GM18907 (cell line): Measurements from ENCODE around the gene ADAM17.
"Not testable (repeated sequence)": the region's sequence is repeated elsewhere in the genome, so short reads cannot be mapped to it uniquely, and the experiment has no call there.

Experiments used
- ATAC-seq: cut with Tn5 transposase; IDR thresholded peaks from one replicate; pipeline ENCODE4 v1.9.1; 2021; ENCODE audit warnings: mild to moderate bottlenecking, moderate library complexity; ENCODE audit not compliant: unreplicated experiment

Gene ADAM17

GRCh38 chr2:9555297-9556120 lies at the start of gene ADAM17:
Gene ADAM17, minus strand, starts transcription at chr2:9555830. Its CDS starts 225 bp downstream, at chr2:9555605.
- peak; percentile 92 for ATAC-seq

GRCh38 chr2:9602412-9602811 lies 46.8 kb upstream of the ADAM17 start:
- no peak for ATAC-seq

- ATAC-seq: no peak
These were observed 45.8 kb upstream of the ADAM17 start for GRCh38 chr2:9601397-9601796.

GRCh38 chr2:9599430-9599829 lies 43.8 kb upstream of the ADAM17 start:
- ATAC-seq: no peak

- ATAC-seq: no peak
These were observed 41.1 kb upstream of the ADAM17 start for GRCh38 chr2:9596621-9597311.

- no peak for ATAC-seq
These were observed 40.1 kb upstream of the ADAM17 start for GRCh38 chr2:9595746-9596145.

GRCh38 chr2:9595256-9595655 lies 39.6 kb upstream of the ADAM17 start:
- not testable (repeated sequence) for ATAC-seq

GRCh38 chr2:9594366-9595054 lies 38.9 kb upstream of the ADAM17 start:
- no peak for ATAC-seq

GRCh38 chr2:9593925-9594324 lies 38.3 kb upstream of the ADAM17 start:
- no peak for ATAC-seq

- ATAC-seq: no peak
These were observed 37.1 kb upstream of the ADAM17 start for GRCh38 chr2:9592699-9593098.

- no peak for ATAC-seq
These were observed 35.0 kb upstream of the ADAM17 start for GRCh38 chr2:9590641-9591040.

GRCh38 chr2:9586465-9586864 lies 30.8 kb upstream of the ADAM17 start:
- no peak for ATAC-seq

GRCh38 chr2:9585486-9585885 lies 29.9 kb upstream of the ADAM17 start:
- no peak for ATAC-seq

GRCh38 chr2:9584902-9585301 lies 29.3 kb upstream of the ADAM17 start:
- ATAC-seq: not testable (repeated sequence)

GRCh38 chr2:9582624-9583023 lies 27.0 kb upstream of the ADAM17 start:
- no peak for ATAC-seq

- ATAC-seq: no peak
These were observed 23.0 kb upstream of the ADAM17 start for GRCh38 chr2:9578467-9579235.

- ATAC-seq: no peak
These were observed 18.7 kb upstream of the ADAM17 start for GRCh38 chr2:9574331-9574730.

GRCh38 chr2:9573840-9574239 lies 18.2 kb upstream of the ADAM17 start:
- no peak for ATAC-seq

GRCh38 chr2:9573013-9573720 lies 17.5 kb upstream of the ADAM17 start:
- no peak for ATAC-seq
